GM12878 (cell line): ENCODE results near the gene NPW. TPM values are rescaled to one million over a fixed set of nuclear protein-coding genes. Genes with fewer than 3 reads are reported as not detected.

ENCODE experiments used
- ATAC-seq: fragments of 200-7000 bp; cut with Tn5 transposase; 3 replicates; pipeline ENCODE4 v1.9.1; 2020; ENCODE audit warnings: mild to moderate bottlenecking, moderate library complexity
- BruUV-seq: library from RNA; stranded (reverse); fragments of 400-500 nt; replicated peaks from 2 replicates; lab custom pipeline; 2021; lab: Mats Ljungman, UMichigan
- CTCF ChIA-PET: fragments of 300-600 bp; sonication (Branson Sonifier 250); formaldehyde crosslinking; extraction: SDS; loops from one replicate; lab custom pipeline; 2021; ENCODE audit warnings: inconsistent platforms; lab: Yijun Ruan, JAX
- POLR2A ChIA-PET: fragments of 350-600 bp; formaldehyde crosslinking; extraction: SDS; loops from one replicate; lab custom pipeline; 2021; ENCODE audit warnings: inconsistent platforms; lab: Charles Lee
- RAD21 ChIA-PET: fragments of 300-600 bp; sonication (Branson Sonifier 250); formaldehyde crosslinking; loops from one replicate; lab custom pipeline; 2023; ENCODE audit warnings: antibody characterized with exemption; ENCODE audit not compliant: unreplicated experiment; lab: Charles Lee
- SMC1A ChIA-PET: fragments of 300-600 bp; sonication (Branson Sonifier 250); formaldehyde crosslinking; loops from one replicate; lab custom pipeline; 2023; ENCODE audit not compliant: unreplicated experiment, uncharacterized antibody; lab: Charles Lee
- DNase-seq: peaks from one replicate; pipeline ENCODE4 v3.0.0-alpha.2; 2011; ENCODE audit warnings: low read depth, low spot score
- FAIRE-seq: peaks from 3 replicates; lab custom pipeline; 2011; peaks lifted over from hg19 to GRCh38; lab: Jason Lieb, UNC
- H2AFZ ChIP-seq: 2 replicates; pipeline ENCODE4 v1.6.0; 2011; ENCODE audit warnings: low read depth, low read length, control low read depth; ENCODE audit not compliant: control insufficient read depth
- H3K27ac ChIP-seq: 2 replicates; pipeline ENCODE4 v1.5.1; 2011; ENCODE audit warnings: control low read depth; ENCODE audit not compliant: control insufficient read depth, insufficient read depth
- H3K27me3 ChIP-seq, 2 experiments: replicated peaks in 1 of 2; 2 replicates each; pipeline versions ENCODE4 v1.6.0 to v1.6.1; 2011; ENCODE audit warnings: low read length in 1 of 2; ENCODE audit not compliant: control insufficient read depth in 2 of 2, insufficient read depth in 2 of 2
- H3K36me3 ChIP-seq, 2 experiments: 2 replicates each; pipeline ENCODE4 v1.5.1; 2011; ENCODE audit warnings: low read length in 1 of 2; ENCODE audit not compliant: control insufficient read depth in 2 of 2, insufficient read depth in 2 of 2
- H3K4me1 ChIP-seq: 2 replicates; pipeline ENCODE4 v1.6.1; 2011; ENCODE audit warnings: mild to moderate bottlenecking, low read length, moderate library complexity, mixed read lengths; ENCODE audit not compliant: control insufficient read depth, insufficient read depth
- H3K4me2 ChIP-seq: 2 replicates; pipeline ENCODE4 v1.6.0; 2011; ENCODE audit warnings: control low read depth; ENCODE audit not compliant: control insufficient read depth, insufficient read depth
- H3K4me3 ChIP-seq: fragments of 200-600 bp; sonication (generic); 2 replicates; pipeline ENCODE4 v1.5.1; 2016
- H3K79me2 ChIP-seq: 2 replicates; pipeline ENCODE4 v1.6.0; 2011; ENCODE audit warnings: low read length; ENCODE audit not compliant: control insufficient read depth, insufficient read depth
- H3K9ac ChIP-seq: 2 replicates; pipeline ENCODE4 v1.8.0; 2011; ENCODE audit warnings: low read length, control low read depth, mixed read lengths; ENCODE audit not compliant: control insufficient read depth, insufficient read depth
- H3K9me3 ChIP-seq: replicated peaks from 3 replicates; pipeline ENCODE4 v1.5.1; 2011; ENCODE audit warnings: mild to moderate bottlenecking, low read length; ENCODE audit not compliant: control insufficient read depth, insufficient read depth
- H4K20me1 ChIP-seq: 2 replicates; pipeline ENCODE4 v1.6.0; 2011; ENCODE audit not compliant: control insufficient read depth, insufficient read depth
- BHLHE40 ChIP-seq, 2 experiments: fragments of 450-650 bp in 1 of 2; IDR thresholded peaks; 2 replicates each; pipeline ENCODE4 v1.6.1; 2011 to 2017; ENCODE audit warnings: low read depth in 2 of 2, borderline replicate concordance in 1 of 2, improper control_type of control experiment in 1 of 2, low read length in 1 of 2, mild to moderate bottlenecking in 1 of 2
- CREM ChIP-seq: IDR thresholded peaks from 2 replicates; pipeline ENCODE4 v1.6.1; 2014; ENCODE audit warnings: antibody characterized with exemption, low read depth
- ETV6 ChIP-seq, 2 experiments: fragments of 450-650 bp in 1 of 2; IDR thresholded peaks in 1 of 2; conservative IDR thresholded peaks in 1 of 2; 2 replicates each; pipeline ENCODE4 v1.6.1; 2014; ENCODE audit warnings: antibody characterized with exemption in 1 of 2, borderline replicate concordance in 1 of 2, low read depth in 1 of 2, mild to moderate bottlenecking in 1 of 2, moderate library complexity in 1 of 2
- FOXK2 ChIP-seq: fragments of 450-650 bp; IDR thresholded peaks from 2 replicates; pipeline ENCODE4 v1.6.1; 2017; ENCODE audit warnings: mild to moderate bottlenecking, moderate library complexity
- NBN ChIP-seq: fragments of 450-650 bp; IDR thresholded peaks from 2 replicates; pipeline ENCODE4 v1.6.1; 2016
- NFXL1 ChIP-seq: fragments of 450-650 bp; IDR thresholded peaks from 2 replicates; pipeline ENCODE4 v1.6.1; 2017; ENCODE audit warnings: antibody characterized with exemption, mild to moderate bottlenecking, borderline replicate concordance
- NFYB ChIP-seq: IDR thresholded peaks from 2 replicates; pipeline ENCODE4 v1.6.1; 2011; ENCODE audit warnings: low read depth, mild to moderate bottlenecking, low read length, improper control_type of control experiment, moderate library complexity; ENCODE audit not compliant: insufficient read depth
- POLR2A ChIP-seq: IDR thresholded peaks from 2 replicates; pipeline ENCODE4 v1.6.1; 2011; ENCODE audit warnings: low read depth, mild to moderate bottlenecking, low read length
- RUNX3 ChIP-seq: IDR thresholded peaks from 2 replicates; pipeline ENCODE4 v1.6.1; 2012; ENCODE audit warnings: low read length, inconsistent platforms
- SIN3A ChIP-seq: IDR thresholded peaks from 2 replicates; pipeline ENCODE4 v1.6.1; 2012; ENCODE audit warnings: low read depth, low read length, improper control_type of control experiment
- SMARCA5 ChIP-seq: fragments of 450-650 bp; IDR thresholded peaks from 2 replicates; pipeline ENCODE4 v1.6.1; 2017; ENCODE audit warnings: mild to moderate bottlenecking
- SPI1 ChIP-seq: IDR thresholded peaks from 2 replicates; pipeline ENCODE4 v1.6.1; 2011; ENCODE audit warnings: low read depth, mild to moderate bottlenecking, low read length, moderate library complexity, borderline replicate concordance; ENCODE audit not compliant: insufficient read depth
- SUPT20H ChIP-seq: IDR thresholded peaks from 2 replicates; pipeline ENCODE4 v1.6.1; 2011; ENCODE audit warnings: low read depth, mild to moderate bottlenecking, low read length, moderate library complexity, borderline replicate concordance; ENCODE audit not compliant: control insufficient read depth
- TAF1 ChIP-seq: IDR thresholded peaks from 2 replicates; pipeline ENCODE4 v1.6.1; 2011; ENCODE audit warnings: mild to moderate bottlenecking, low read depth, low read length, borderline replicate concordance
- WGBS: methylation state at CpG from one replicate; pipeline ENCODE4 v1.1.6; 2016; ENCODE audit warnings: low lambda C conversion rate; ENCODE audit not compliant: insufficient replicate concordance, insufficient coverage; ENCODE audit errors: missing lambda C conversion rate; 5-methylcytosine and 5-hydroxymethylcytosine counted together
- in situ Hi-C: fragments of 300-500 bp; cut with MboI; formaldehyde crosslinking; loops from 9 replicates; pipeline ENCODE4 v1.14.3; 2018; ENCODE audit warnings: mixed read lengths
- intact Hi-C: fragments of 100-400 bp; cut with micrococcal nuclease; formaldehyde crosslinking; loops from one replicate; pipeline ENCODE4 v1.14.2; 2022; ENCODE audit not compliant: unreplicated experiment
- polyA plus RNA-seq, 11 experiments: library from polyadenylated mRNA; depleted of rRNA in 4 of 11; unstranded in 6 of 11; stranded (reverse) in 5 of 11; fragments of >200 nt; fragmentation: Nextera tagmentation in 4 of 11; fragmentation: Illumina TruSeq in 1 of 11; extraction: Ambion mirVana in 4 of 11; extraction: Trizol in 1 of 11; gene quantifications; 1 replicate in 1 of 11; 2 replicates in 10 of 11; pipeline versions ENCODE4 v1.2.1 to v1.2.3, GENCODE V29; 2011 to 2016; ENCODE audit warnings: inconsistent platforms in 2 of 11, missing spikeins in 2 of 11, low read depth in 1 of 11
- total RNA-seq, 4 experiments: library from RNA; depleted of rRNA in 3 of 4; stranded (reverse); fragments of >200 nt in 3 of 4; fragmentation: Illumina TruSeq in 1 of 4; extraction: Trizol in 1 of 4; gene quantifications; 2 replicates each; pipeline versions ENCODE4 v1.2.1 to v1.2.3, GENCODE V29; 2013 to 2021
- TF ChIP-seq, protein P1 (sequence below): fragments of 450-650 bp; conservative IDR thresholded peaks from 2 replicates; pipeline ENCODE4 v1.6.1; 2017; ENCODE audit warnings: mild to moderate bottlenecking, moderate library complexity

NPW gene
- total and polyA plus RNA-seq, 10 of the 15 experiments (the other 5 are each of a cell fraction or from before 2014, with no cell fraction given), result 0.23 to 2.5 (median 0.98) TPM; not detected in 4

DNA sequence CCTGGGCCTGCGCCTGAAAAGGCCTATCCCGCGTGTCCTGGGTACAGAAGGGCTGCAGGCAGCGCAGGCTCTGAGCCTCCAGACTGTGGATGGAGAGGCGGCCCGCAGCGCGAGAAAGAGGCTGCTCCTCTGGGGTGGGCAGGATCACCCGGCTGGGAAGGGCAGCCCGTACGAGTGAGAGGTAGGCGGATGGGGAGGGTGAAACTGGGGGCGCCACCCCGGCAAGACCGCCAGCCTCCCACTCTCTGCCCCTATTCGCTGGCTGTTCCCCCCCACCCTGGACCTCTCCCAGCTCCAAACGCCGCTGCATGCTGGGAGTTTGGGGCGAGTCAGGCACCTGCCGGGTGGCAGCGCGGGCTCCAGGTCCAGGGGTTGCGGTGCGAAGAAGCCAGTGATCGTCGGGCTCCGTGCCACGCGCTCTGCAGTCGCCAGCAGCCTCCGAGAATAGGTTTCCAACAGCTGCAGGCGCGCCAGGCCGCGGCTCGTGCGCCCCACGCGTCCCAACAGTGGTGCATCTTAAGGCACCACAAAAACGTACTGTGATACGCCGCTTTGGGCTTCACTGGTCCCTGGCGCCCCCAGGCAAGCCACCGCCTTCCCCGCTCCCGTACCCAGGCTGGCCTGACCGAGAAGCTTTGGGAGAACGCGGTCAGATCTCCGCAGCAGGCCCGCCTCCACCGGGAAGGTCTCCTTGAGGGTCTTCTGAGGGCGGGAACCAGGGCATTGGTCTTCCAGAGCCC lies 39.4 kb upstream of the NPW start:
- H3K27ac ChIP-seq, result no peak overlapping the region
- ChIA-PET SMC1A (interaction anchor here (1.6 kb wide), 1 partner anchor 28 kb away, joined by 5 read pairs; no protein-coding TSS in a partner anchor), RAD21 (interaction anchor here (1.1 to 2.6 kb wide), 3 partner anchors 8 to 161 kb away, joined by 4 to 12 read pairs (median 6); partner anchors contain the start of gene TBL3), CTCF (interaction anchor here (1.6 to 1.7 kb wide), 2 partner anchors 24 to 160 kb away, joined by 5 to 6 read pairs; no protein-coding TSS in a partner anchor), POLR2A (interaction anchor here (2.1 to 3.0 kb wide), 3 partner anchors 11 to 24 kb away, joined by 5 to 25 read pairs (median 18); partner anchors contain the start of gene RPS2)
- H4K20me1 ChIP-seq, result no peaks in the 10 kb centered on the region
- peak; percentile 2; the same call in 1 of the 2 replicates for TF ChIP-seq POLR2A
- TF ChIP-seq RUNX3, result no peak
- TF ChIP-seq BHLHE40 (IDR thresholded peaks at IDR 0.05; ENCODE audit: borderline replicate concordance in 1 of 2, low read depth in 2 of 2, low read length in 1 of 2), result 0 out of 4 replicates have a peak, but pooled peaks of 1 of the 2 experiments have one; percentile 16
- no peak for TF ChIP-seq NFYB
- peaks cover 0 to 28% of the 10 kb centered on the region in 2 experiments; a peak in 3 of 4 replicates for H3K36me3 ChIP-seq
- 22% methylated on average over 52 of the region's 53 CpGs for WGBS
- intact Hi-C loops (no loop called here), in situ Hi-C loops (no loop called here)
- peaks cover 18% of the 10 kb centered on the region for H3K4me1 ChIP-seq
- H3K79me2 ChIP-seq, result no peaks in the 10 kb centered on the region; the same call in none of the 2 replicates
- BruUV-seq, result no TSS peak
- FAIRE-seq (no peak), ATAC-seq (no peak), DNase-seq (no peak)
- H3K27me3 ChIP-seq, result 0 out of 4 replicates have a peak, but pooled peaks cover 0 to 5% of the 10 kb centered on the region in 2 experiments
- no peaks in the 10 kb centered on the region for H3K9me3 ChIP-seq
- no peak overlapping the region for H3K4me2 ChIP-seq
- no peak overlapping the region for H3K4me3 ChIP-seq
- no peak overlapping the region for H3K9ac ChIP-seq
- no peak overlapping the region for H2AFZ ChIP-seq

DNA sequence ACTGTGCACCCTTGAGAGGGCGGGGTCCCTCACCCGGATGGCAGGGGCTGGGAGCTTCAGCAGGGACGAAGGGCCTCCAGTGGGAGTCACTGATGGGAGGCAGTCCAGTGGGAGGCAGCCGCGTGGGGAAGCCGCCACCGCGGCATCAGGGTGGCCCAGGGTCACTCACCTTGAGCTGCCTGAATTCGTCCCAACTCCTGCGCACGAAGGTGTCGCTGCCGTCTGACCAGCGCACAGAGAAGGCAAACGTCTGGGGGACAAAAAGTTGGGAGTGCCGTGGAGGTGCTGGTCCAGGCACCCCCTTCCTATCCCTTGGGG lies 38.9 kb upstream of the NPW start:
- CTCF ChIA-PET, result interaction anchor here (1.6 to 1.7 kb wide), 2 partner anchors 23 to 160 kb away, joined by 5 to 6 read pairs; no protein-coding TSS in a partner anchor
- SMC1A ChIA-PET, result interaction anchor here (1.6 to 1.7 kb wide), 2 partner anchors 16 to 27 kb away, joined by 5 to 7 read pairs; partner anchors contain the start of gene RPS2
- Histone ChIP-seq H2AFZ (no peak overlapping the region), H3K4me3 (no peak overlapping the region), H4K20me1 (no peaks in the 10 kb centered on the region), H3K4me2 (no peak overlapping the region), H3K79me2 (no peaks in the 10 kb centered on the region; the same call in none of the 2 replicates), H3K27me3 (0 out of 4 replicates have a peak, but pooled peaks cover 0 to 5% of the 10 kb centered on the region in 2 experiments), H3K9me3 (no peaks in the 10 kb centered on the region), H3K4me1 (peaks cover 23% of the 10 kb centered on the region), H3K27ac (no peak overlapping the region), H3K9ac (no peak overlapping the region), H3K36me3 (peaks cover 0 to 23% of the 10 kb centered on the region in 2 experiments; a peak in 3 of 4 replicates)
- intact Hi-C loops (no loop called here), in situ Hi-C loops (no loop called here)
- WGBS, result 33% methylated on average over 16 of the region's 16 CpGs
- DNase-seq (no peak), ATAC-seq (no peak), FAIRE-seq (no peak)
- RAD21 ChIA-PET, result interaction anchor here (1.1 to 2.6 kb wide), 4 partner anchors 9 to 160 kb away, joined by 4 to 12 read pairs (median 6); partner anchors contain the start of genes RPS2 and TBL3
- POLR2A ChIA-PET, result interaction anchor here (1.8 to 4.7 kb wide), 5 partner anchors 9 to 37 kb away, joined by 5 to 25 read pairs (median 18); partner anchors contain the start of genes MSRB1, RPS2 and TBL3
- BruUV-seq, result no TSS peak
- no peak for TF ChIP-seq SUPT20H
- no peak for TF ChIP-seq NFXL1
- TF ChIP-seq SPI1, result no peak
- TF ChIP-seq ETV6 (conservative IDR thresholded peaks at IDR 0.05 in 1 of 2, IDR thresholded peaks at IDR 0.05 in 1 of 2; ENCODE audit: borderline replicate concordance in 1 of 2, low read depth in 1 of 2), result no peak
- TF ChIP-seq CREM, result no peak
- no peak for TF ChIP-seq TAF1
- TF ChIP-seq FOXK2, result no peak
- no peak for TF ChIP-seq SMARCA5
- TF ChIP-seq NBN, result no peak
- TF ChIP-seq SIN3A, result no peak
- TF ChIP-seq, protein P1, sequence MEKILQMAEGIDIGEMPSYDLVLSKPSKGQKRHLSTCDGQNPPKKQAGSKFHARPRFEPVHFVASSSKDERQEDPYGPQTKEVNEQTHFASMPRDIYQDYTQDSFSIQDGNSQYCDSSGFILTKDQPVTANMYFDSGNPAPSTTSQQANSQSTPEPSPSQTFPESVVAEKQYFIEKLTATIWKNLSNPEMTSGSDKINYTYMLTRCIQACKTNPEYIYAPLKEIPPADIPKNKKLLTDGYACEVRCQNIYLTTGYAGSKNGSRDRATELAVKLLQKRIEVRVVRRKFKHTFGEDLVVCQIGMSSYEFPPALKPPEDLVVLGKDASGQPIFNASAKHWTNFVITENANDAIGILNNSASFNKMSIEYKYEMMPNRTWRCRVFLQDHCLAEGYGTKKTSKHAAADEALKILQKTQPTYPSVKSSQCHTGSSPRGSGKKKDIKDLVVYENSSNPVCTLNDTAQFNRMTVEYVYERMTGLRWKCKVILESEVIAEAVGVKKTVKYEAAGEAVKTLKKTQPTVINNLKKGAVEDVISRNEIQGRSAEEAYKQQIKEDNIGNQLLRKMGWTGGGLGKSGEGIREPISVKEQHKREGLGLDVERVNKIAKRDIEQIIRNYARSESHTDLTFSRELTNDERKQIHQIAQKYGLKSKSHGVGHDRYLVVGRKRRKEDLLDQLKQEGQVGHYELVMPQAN, result no peak
